Subcutaneous adipose tissue (tissue), 4 donors: ENCODE results near the gene NAV1. TPM values are rescaled to one million over a fixed set of nuclear protein-coding genes. Genes with fewer than 3 reads are reported as not detected.

Source experiments
- total RNA-seq, 4 donors: library from RNA; depleted of rRNA; stranded (reverse); fragments of >200 nt; gene quantifications; one replicate each; pipeline ENCODE4 v1.1.0, GENCODE V29; 2016
- TF ChIP-seq, protein P1 (sequence below): fragments of 450-650 bp; IDR thresholded peaks from one replicate; pipeline ENCODE4 v1.5.1; 2016; ENCODE audit warnings: low read depth, mild to moderate bottlenecking, control low read depth, antibody characterized with exemption, moderate library complexity

NAV1 gene
- total RNA-seq, 4 donors from 2014 or later, result 25.1 to 63.5 (median 45.6) TPM

GRCh38 chr1:201535046-201535918, 3.6 kb upstream of the NAV1 start:
- TF ChIP-seq, protein P1, sequence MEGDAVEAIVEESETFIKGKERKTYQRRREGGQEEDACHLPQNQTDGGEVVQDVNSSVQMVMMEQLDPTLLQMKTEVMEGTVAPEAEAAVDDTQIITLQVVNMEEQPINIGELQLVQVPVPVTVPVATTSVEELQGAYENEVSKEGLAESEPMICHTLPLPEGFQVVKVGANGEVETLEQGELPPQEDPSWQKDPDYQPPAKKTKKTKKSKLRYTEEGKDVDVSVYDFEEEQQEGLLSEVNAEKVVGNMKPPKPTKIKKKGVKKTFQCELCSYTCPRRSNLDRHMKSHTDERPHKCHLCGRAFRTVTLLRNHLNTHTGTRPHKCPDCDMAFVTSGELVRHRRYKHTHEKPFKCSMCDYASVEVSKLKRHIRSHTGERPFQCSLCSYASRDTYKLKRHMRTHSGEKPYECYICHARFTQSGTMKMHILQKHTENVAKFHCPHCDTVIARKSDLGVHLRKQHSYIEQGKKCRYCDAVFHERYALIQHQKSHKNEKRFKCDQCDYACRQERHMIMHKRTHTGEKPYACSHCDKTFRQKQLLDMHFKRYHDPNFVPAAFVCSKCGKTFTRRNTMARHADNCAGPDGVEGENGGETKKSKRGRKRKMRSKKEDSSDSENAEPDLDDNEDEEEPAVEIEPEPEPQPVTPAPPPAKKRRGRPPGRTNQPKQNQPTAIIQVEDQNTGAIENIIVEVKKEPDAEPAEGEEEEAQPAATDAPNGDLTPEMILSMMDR, result no peak

- TF ChIP-seq, protein P1, result no peak
Measured at GRCh38 chr1:201535919-201536245, 3.0 kb upstream of the NAV1 start.

GRCh38 chr1:201536558-201536957, 2.4 kb upstream of the NAV1 start:
- TF ChIP-seq, protein P1, result no peak

DNA sequence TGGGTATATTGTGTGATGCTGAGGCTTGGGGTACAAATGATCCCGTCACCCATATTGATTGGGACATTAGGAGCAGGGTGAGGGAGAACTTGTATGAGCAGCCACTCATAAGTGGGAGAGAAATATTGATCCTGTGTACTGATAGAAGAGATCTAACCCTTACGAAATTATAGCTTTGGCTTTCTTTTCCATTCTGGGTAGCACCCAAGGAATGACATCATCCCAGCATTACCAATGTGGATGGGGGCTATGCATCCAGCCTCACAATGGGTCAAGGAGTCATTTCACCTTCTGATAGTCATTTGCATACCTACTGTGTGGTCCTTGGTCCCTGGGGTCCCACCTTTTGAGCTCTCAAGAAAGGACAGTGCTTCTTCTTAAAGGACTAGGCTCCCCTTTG, 1.9 kb upstream of the NAV1 start:
- TF ChIP-seq, protein P1, result no peak

DNA sequence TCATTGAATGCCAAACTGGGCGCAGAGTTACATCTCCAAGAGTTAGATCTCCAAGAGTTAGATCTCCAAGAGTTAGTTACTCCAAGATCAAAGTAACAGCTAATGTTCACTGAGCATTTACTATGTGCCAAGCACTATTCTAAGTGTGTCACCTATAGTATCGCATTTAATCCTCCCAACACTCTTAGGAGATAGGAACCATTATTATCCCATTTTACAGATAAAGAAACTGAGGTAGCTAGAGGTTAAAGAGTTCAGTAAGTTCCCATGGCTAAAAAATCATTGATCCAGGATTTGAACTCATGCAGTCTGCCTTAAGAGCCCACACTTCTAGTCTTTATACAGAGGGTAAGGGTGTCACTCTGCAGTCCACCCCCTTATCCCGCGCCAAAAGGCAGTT, 1.5 kb upstream of the NAV1 start:
- TF ChIP-seq, protein P1, result no peak

DNA sequence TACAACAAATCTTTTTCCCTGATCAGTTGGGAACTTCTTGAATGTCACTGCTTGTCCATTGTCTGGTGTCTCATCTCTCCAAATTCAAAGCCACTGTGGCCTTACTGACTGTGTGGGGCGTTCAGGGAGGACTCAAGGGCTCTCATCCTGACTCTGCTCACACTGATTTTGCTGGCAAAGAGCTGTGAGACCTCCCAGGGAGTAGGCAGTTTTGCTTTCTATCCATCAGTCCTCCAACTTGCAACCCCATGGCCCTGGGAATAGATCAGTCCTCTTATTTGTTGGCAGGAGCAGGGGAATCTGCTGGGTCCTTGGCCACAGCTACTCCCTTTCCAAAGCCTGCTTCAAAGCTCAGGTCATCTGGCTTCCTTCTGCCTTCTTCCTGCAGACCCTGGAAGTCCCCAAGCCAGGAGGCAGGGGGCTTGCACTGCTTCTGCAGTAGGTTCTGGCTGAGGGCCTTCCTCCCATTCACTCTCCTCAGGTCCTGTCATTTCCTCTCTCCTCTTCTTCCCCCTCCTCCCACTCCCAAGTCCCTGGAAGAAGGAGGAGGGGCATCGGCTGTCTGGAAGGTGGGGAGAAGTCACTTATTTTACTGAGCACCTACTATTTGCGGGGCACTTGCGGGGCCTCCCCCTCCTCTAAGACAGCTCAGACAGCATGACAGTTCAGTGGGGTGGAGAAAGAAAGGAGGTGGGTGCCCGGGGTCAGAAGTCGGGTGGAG, 876 bp upstream of the NAV1 start:
- TF ChIP-seq, protein P1, result no peak
